Measurements from ENCODE around the gene ZMYND10. TPM values are rescaled to one million over a fixed set of nuclear protein-coding genes. Genes with fewer than 3 reads are reported as not detected.

ZMYND10 gene
- 0.43 TPM in 1 of 2 replicates, not detected in the other for total RNA-seq (2014; rRNA removed; shearing (Covaris generic); ENCODE audit: low replicate concordance)

- H3K27me3 ChIP-seq = no peaks in the 10 kb centered on the region
- DNase-seq = no peak
- H3K36me3 ChIP-seq = no peaks in the 10 kb centered on the region; the same call in 1 of the 2 replicates
- H3K9me3 ChIP-seq = no peaks in the 10 kb centered on the region
- H3K4me3 ChIP-seq = no peak within 1 kb of the TSS
These were observed at the start of gene ZMYND10 for GRCh38 chr3:50345586-50346234. TSS of gene ZMYND10 (minus strand) at chr3:50345732. CDS start at chr3:50345579, 153 bp downstream.

- no peak overlapping the region for H3K4me3 ChIP-seq
- H3K9me3 ChIP-seq = no peaks in the 10 kb centered on the region
- DNase-seq = no peak
- no peaks in the 10 kb centered on the region for H3K36me3 ChIP-seq
- H3K27me3 ChIP-seq = no peaks in the 10 kb centered on the region
These were observed 47.5 kb upstream of the ZMYND10 start for GRCh38 chr3:50393061-50393460.

GRCh38 chr3:50392101-50392715 lies 46.7 kb upstream of the ZMYND10 start:
- peak; percentile 14 for DNase-seq
- Histone ChIP-seq H3K27me3 (no peaks in the 10 kb centered on the region), H3K4me3 (no peak overlapping the region), H3K9me3 (no peaks in the 10 kb centered on the region), H3K36me3 (no peaks in the 10 kb centered on the region)

GRCh38 chr3:50390508-50391224 lies 45.1 kb upstream of the ZMYND10 start:
- Histone ChIP-seq H3K27me3 (no peaks in the 10 kb centered on the region), H3K9me3 (no peaks in the 10 kb centered on the region), H3K4me3 (no peak overlapping the region), H3K36me3 (no peaks in the 10 kb centered on the region)
- peak; percentile 13 for DNase-seq

GRCh38 chr3:50389414-50389767 lies 43.9 kb upstream of the ZMYND10 start:
- Histone ChIP-seq H3K36me3 (no peaks in the 10 kb centered on the region), H3K27me3 (no peaks in the 10 kb centered on the region), H3K4me3 (no peak overlapping the region), H3K9me3 (no peaks in the 10 kb centered on the region)
- no peak for DNase-seq

GRCh38 chr3:50388720-50389413 lies 43.3 kb upstream of the ZMYND10 start:
- H3K4me3 ChIP-seq = no peak overlapping the region
- H3K27me3 ChIP-seq = no peaks in the 10 kb centered on the region
- H3K36me3 ChIP-seq = no peaks in the 10 kb centered on the region
- DNase-seq = peak; percentile 52
- H3K9me3 ChIP-seq = no peaks in the 10 kb centered on the region

GRCh38 chr3:50388016-50388719 lies 42.6 kb upstream of the ZMYND10 start:
- no peak overlapping the region for H3K4me3 ChIP-seq
- H3K27me3 ChIP-seq = no peaks in the 10 kb centered on the region
- H3K9me3 ChIP-seq = no peaks in the 10 kb centered on the region
- DNase-seq = no peak
- H3K36me3 ChIP-seq = no peaks in the 10 kb centered on the region

- DNase-seq = no peak
- Histone ChIP-seq H3K9me3 (no peaks in the 10 kb centered on the region), H3K27me3 (no peaks in the 10 kb centered on the region), H3K36me3 (no peaks in the 10 kb centered on the region), H3K4me3 (no peak overlapping the region)
These were observed 40.2 kb upstream of the ZMYND10 start for GRCh38 chr3:50385754-50386153.

- Histone ChIP-seq H3K4me3 (no peak overlapping the region), H3K36me3 (no peaks in the 10 kb centered on the region), H3K27me3 (no peaks in the 10 kb centered on the region), H3K9me3 (no peaks in the 10 kb centered on the region)
- no peak for DNase-seq
These were observed 38.2 kb upstream of the ZMYND10 start for GRCh38 chr3:50383750-50384149.

GRCh38 chr3:50382722-50383121 lies 37.2 kb upstream of the ZMYND10 start:
- DNase-seq = no peak
- Histone ChIP-seq H3K36me3 (no peaks in the 10 kb centered on the region), H3K4me3 (no peak overlapping the region), H3K9me3 (no peaks in the 10 kb centered on the region), H3K27me3 (no peaks in the 10 kb centered on the region)

- Histone ChIP-seq H3K27me3 (no peaks in the 10 kb centered on the region), H3K36me3 (no peaks in the 10 kb centered on the region), H3K4me3 (no peak overlapping the region), H3K9me3 (no peaks in the 10 kb centered on the region)
- no peak for DNase-seq
These were observed 35.9 kb upstream of the ZMYND10 start for GRCh38 chr3:50381383-50381782.

GRCh38 chr3:50380405-50381085 lies 35.0 kb upstream of the ZMYND10 start:
- Histone ChIP-seq H3K36me3 (no peaks in the 10 kb centered on the region), H3K4me3 (no peak overlapping the region), H3K27me3 (no peaks in the 10 kb centered on the region), H3K9me3 (no peaks in the 10 kb centered on the region)
- DNase-seq = no peak

GRCh38 chr3:50378757-50379156 lies 33.2 kb upstream of the ZMYND10 start:
- Histone ChIP-seq H3K36me3 (no peaks in the 10 kb centered on the region), H3K27me3 (no peaks in the 10 kb centered on the region), H3K9me3 (no peaks in the 10 kb centered on the region), H3K4me3 (no peak overlapping the region)
- no peak for DNase-seq

- H3K36me3 ChIP-seq = no peaks in the 10 kb centered on the region
- no peak for DNase-seq
- H3K4me3 ChIP-seq = no peak overlapping the region
- no peaks in the 10 kb centered on the region for H3K27me3 ChIP-seq
- no peaks in the 10 kb centered on the region for H3K9me3 ChIP-seq
These were observed 32.5 kb upstream of the ZMYND10 start for GRCh38 chr3:50378024-50378423.

- Histone ChIP-seq H3K27me3 (no peaks in the 10 kb centered on the region), H3K9me3 (no peaks in the 10 kb centered on the region), H3K4me3 (no peak overlapping the region), H3K36me3 (no peaks in the 10 kb centered on the region)
- peak; percentile 29 for DNase-seq
These were observed 29.9 kb upstream of the ZMYND10 start for GRCh38 chr3:50375258-50375931.

Data from MG63 (cell line).